Measurements from ENCODE around the gene BNC2.
"Not testable (repeated sequence)": the region's sequence is repeated elsewhere in the genome, so short reads cannot be mapped to it uniquely, and the experiment has no call there.

The BNC2 gene

GRCh38 chr9:16575142-16575985 lies 295.1 kb downstream of the BNC2 start:
- DNase-seq = no peak

GRCh38 chr9:16572005-16572734 lies 298.3 kb downstream of the BNC2 start:
- DNase-seq = no peak

GRCh38 chr9:16571127-16571802 lies 299.2 kb downstream of the BNC2 start:
- no peak for DNase-seq

GRCh38 chr9:16563446-16563845 lies 307.0 kb downstream of the BNC2 start:
- DNase-seq = no peak

- DNase-seq = no peak
Observed at GRCh38 chr9:16561121-16561520, 309.3 kb downstream of the BNC2 start.

GRCh38 chr9:16559418-16560188 lies 310.9 kb downstream of the BNC2 start:
- no peak for DNase-seq

- no peak for DNase-seq
Observed at GRCh38 chr9:16555802-16556201, 314.7 kb downstream of the BNC2 start.

GRCh38 chr9:16553869-16554540 lies 316.5 kb downstream of the BNC2 start:
- DNase-seq = no peak

- no peak for DNase-seq
Observed at GRCh38 chr9:16552252-16552651, 318.2 kb downstream of the BNC2 start.

- no peak for DNase-seq
Observed at GRCh38 chr9:16551692-16552091, 318.8 kb downstream of the BNC2 start.

- no peak for DNase-seq
Observed at GRCh38 chr9:16545639-16546038, 324.8 kb downstream of the BNC2 start.

GRCh38 chr9:16544842-16545241 lies 325.6 kb downstream of the BNC2 start:
- DNase-seq = no peak

- DNase-seq = no peak
Observed at GRCh38 chr9:16543686-16544085, 326.8 kb downstream of the BNC2 start.

- no peak for DNase-seq
Observed at GRCh38 chr9:16543225-16543624, 327.2 kb downstream of the BNC2 start.

GRCh38 chr9:16542290-16542689 lies 328.2 kb downstream of the BNC2 start:
- DNase-seq = no peak

GRCh38 chr9:16540743-16541613 lies 329.5 kb downstream of the BNC2 start:
- peak; percentile 28 for DNase-seq

GRCh38 chr9:16539626-16540025 lies 330.8 kb downstream of the BNC2 start:
- not testable (repeated sequence) for DNase-seq

GRCh38 chr9:16535555-16535954 lies 334.9 kb downstream of the BNC2 start:
- DNase-seq = no peak

GRCh38 chr9:16532681-16533450 lies 337.6 kb downstream of the BNC2 start:
- no peak for DNase-seq

- DNase-seq = no peak
Observed at GRCh38 chr9:16532272-16532671, 338.2 kb downstream of the BNC2 start.

All from retina (tissue), 1 donor.